H1 (cell line): ENCODE data around the gene PPM1L. TPM values are rescaled to one million over a fixed set of nuclear protein-coding genes. Genes with fewer than 3 reads are reported as not detected.

Experiments
- CTCF ChIA-PET: fragments of 300-600 bp; sonication (Branson Sonifier 250); formaldehyde crosslinking; loops from one replicate; lab custom pipeline; 2021; ENCODE audit not compliant: partially characterized antibody; lab: Charles Lee
- POLR2A ChIA-PET: fragments of 300-600 bp; sonication (Branson Sonifier 250); formaldehyde crosslinking; loops from one replicate; lab custom pipeline; 2021; ENCODE audit warnings: inconsistent platforms; ENCODE audit not compliant: partially characterized antibody; lab: Charles Lee
- DNase-seq, 2 experiments: peaks; one replicate each; pipeline versions ENCODE4 v3.0.0 to v3.0.0-alpha.2; 2010 to 2022; ENCODE audit warnings: low spot score in 2 of 2, low read depth in 1 of 2, mixed read lengths in 1 of 2
- FAIRE-seq: peaks from 2 replicates; lab custom pipeline; 2011; peaks lifted over from hg19 to GRCh38; lab: Jason Lieb, UNC
- H2AFZ ChIP-seq: 2 replicates; pipeline ENCODE4 v1.8.1; 2012; ENCODE audit warnings: low read length, inconsistent platforms
- H2AK5ac ChIP-seq: 2 replicates; pipeline ENCODE4 v1.6.1; 2013; ENCODE audit warnings: low read depth, low read length
- H2BK120ac ChIP-seq: replicated peaks from 2 replicates; pipeline ENCODE3; 2013; ENCODE audit warnings: low read depth, low read length, inconsistent platforms
- H2BK12ac ChIP-seq: 2 replicates; pipeline ENCODE4 v1.6.1; 2013; ENCODE audit warnings: low read depth, low read length
- H2BK15ac ChIP-seq: 2 replicates; pipeline ENCODE4 v1.6.1; 2013; ENCODE audit warnings: low read length
- H2BK20ac ChIP-seq: 2 replicates; pipeline ENCODE4 v1.6.1; 2013; ENCODE audit warnings: low read length
- H2BK5ac ChIP-seq: 2 replicates; pipeline ENCODE4 v1.6.1; 2013; ENCODE audit warnings: low read depth, low read length
- H3K14ac ChIP-seq: 2 replicates; pipeline ENCODE4 v1.6.1; 2013; ENCODE audit warnings: inconsistent platforms; ENCODE audit not compliant: insufficient read length
- H3K18ac ChIP-seq: 2 replicates; pipeline ENCODE4 v1.6.1; 2013; ENCODE audit warnings: low read length; ENCODE audit errors: extremely low read depth
- H3K23ac ChIP-seq: 2 replicates; pipeline ENCODE4 v1.6.1; 2013; ENCODE audit warnings: inconsistent platforms; ENCODE audit not compliant: insufficient read length
- H3K23me2 ChIP-seq: 2 replicates; pipeline ENCODE4 v1.6.1; 2013; ENCODE audit warnings: low read depth, low read length
- H3K27ac ChIP-seq: 2 replicates; pipeline ENCODE4 v1.6.1; 2011; ENCODE audit warnings: low read depth, low read length, inconsistent platforms
- H3K27me3 ChIP-seq, 4 experiments: replicated peaks in 1 of 4; 1 replicate in 1 of 4; 2 replicates in 3 of 4; pipeline versions ENCODE4 v1.6.1 to v1.8.1; 2011 to 2013; ENCODE audit warnings: low read length in 3 of 4, mild to moderate bottlenecking in 3 of 4, inconsistent platforms in 2 of 4, mixed read lengths in 2 of 4, moderate library complexity in 1 of 4; ENCODE audit not compliant: control insufficient read depth in 3 of 4, insufficient read depth in 3 of 4; ENCODE audit errors: extremely low read depth in 1 of 4
- H3K36me3 ChIP-seq, 4 experiments: 2 replicates each; pipeline versions ENCODE4 v1.6.1 to v1.8.1; 2011 to 2013; ENCODE audit warnings: mild to moderate bottlenecking in 4 of 4, low read length in 3 of 4, moderate library complexity in 2 of 4, control low read depth in 1 of 4, inconsistent platforms in 1 of 4; ENCODE audit not compliant: insufficient read depth in 4 of 4, control insufficient read depth in 2 of 4
- H3K4ac ChIP-seq: replicated peaks from 2 replicates; pipeline ENCODE3; 2013; ENCODE audit warnings: low read length, low read depth, mixed read lengths, inconsistent platforms; ENCODE audit not compliant: insufficient read length
- H3K4me1 ChIP-seq, 4 experiments: replicated peaks in 1 of 4; 1 replicate in 1 of 4; 2 replicates in 3 of 4; pipeline versions ENCODE4 v1.6.1 to v1.8.1; 2011 to 2013; ENCODE audit warnings: low read length in 3 of 4, inconsistent platforms in 2 of 4, mixed read lengths in 1 of 4; ENCODE audit not compliant: insufficient read depth in 4 of 4, control insufficient read depth in 3 of 4
- H3K4me2 ChIP-seq, 2 experiments: 2 replicates each; pipeline versions ENCODE4 v1.6.1 to v1.8.1; 2011 to 2013; ENCODE audit warnings: low read depth in 2 of 2, low read length in 2 of 2, control low read depth in 1 of 2, inconsistent platforms in 1 of 2, mild to moderate bottlenecking in 1 of 2; ENCODE audit not compliant: insufficient read depth in 1 of 2
- H3K4me3 ChIP-seq, 4 experiments: fragments of 200-600, 300-600 bp in 1 of 4; sonication (generic), shearing (Covaris generic), sonication (Bioruptor Twin) in 1 of 4; 2 replicates each; pipeline versions ENCODE4 v1.5.1 to v1.8.1; 2011 to 2016; ENCODE audit warnings: low read length in 4 of 4, low read depth in 3 of 4, control low read depth in 2 of 4, inconsistent platforms in 2 of 4, mild to moderate bottlenecking in 2 of 4, mixed read lengths in 1 of 4, moderate library complexity in 1 of 4; ENCODE audit not compliant: insufficient read depth in 2 of 4; ENCODE audit errors: extremely low read depth in 1 of 4
- H3K56ac ChIP-seq: replicated peaks from 2 replicates; pipeline ENCODE3; 2013; ENCODE audit warnings: low read depth, mild to moderate bottlenecking, mixed read lengths, low read length, inconsistent platforms; ENCODE audit not compliant: insufficient read length
- H3K79me1 ChIP-seq: 2 replicates; pipeline ENCODE4 v1.6.1; 2013; ENCODE audit warnings: low read depth, low read length, control low read depth
- H3K79me2 ChIP-seq, 2 experiments: 2 replicates each; pipeline versions ENCODE4 v1.6.1 to v1.8.1; 2012 to 2013; ENCODE audit warnings: low read length in 2 of 2, mild to moderate bottlenecking in 2 of 2, inconsistent platforms in 1 of 2; ENCODE audit not compliant: insufficient read depth in 2 of 2, control insufficient read depth in 1 of 2
- H3K9ac ChIP-seq, 4 experiments: replicated peaks in 1 of 4; 1 replicate in 1 of 4; 2 replicates in 3 of 4; pipeline versions ENCODE4 v1.6.1 to v1.8.1; 2011 to 2013; ENCODE audit warnings: low read depth in 3 of 4, low read length in 3 of 4, control low read depth in 2 of 4, mild to moderate bottlenecking in 2 of 4, moderate library complexity in 2 of 4, inconsistent platforms in 1 of 4; ENCODE audit errors: extremely low read depth in 1 of 4
- H3K9me3 ChIP-seq, 2 experiments: 2 replicates each; pipeline versions ENCODE4 v1.6.1 to v1.8.1; 2012 to 2013; ENCODE audit warnings: mild to moderate bottlenecking in 2 of 2, moderate library complexity in 2 of 2, control low read depth in 1 of 2, inconsistent platforms in 1 of 2, low read depth in 1 of 2, low read length in 1 of 2, mixed read lengths in 1 of 2; ENCODE audit not compliant: insufficient read depth in 2 of 2
- H4K20me1 ChIP-seq, 2 experiments: replicated peaks in 1 of 2; 2 replicates each; pipeline versions ENCODE3 to v1.8.1; 2011 to 2013; ENCODE audit warnings: inconsistent platforms in 2 of 2, low read length in 2 of 2, mild to moderate bottlenecking in 1 of 2; ENCODE audit not compliant: insufficient read depth in 2 of 2, control insufficient read depth in 1 of 2
- H4K5ac ChIP-seq: 2 replicates; pipeline ENCODE4 v1.6.1; 2013; ENCODE audit warnings: low read length, low read depth, mixed read lengths, inconsistent platforms; ENCODE audit not compliant: insufficient read length
- H4K8ac ChIP-seq: 2 replicates; pipeline ENCODE4 v1.8.0; 2013; ENCODE audit warnings: mild to moderate bottlenecking, moderate library complexity, low read length, inconsistent platforms; ENCODE audit not compliant: insufficient read depth; ENCODE audit errors: extremely low read depth
- H4K91ac ChIP-seq: replicated peaks from 2 replicates; pipeline ENCODE3; 2013; ENCODE audit warnings: low read length, mixed read lengths, inconsistent platforms; ENCODE audit not compliant: insufficient read length
- BRCA1 ChIP-seq: IDR thresholded peaks from 2 replicates; pipeline ENCODE4 v1.6.1; 2012; ENCODE audit warnings: low read depth, low read length, improper control_type of control experiment
- CTBP2 ChIP-seq: IDR thresholded peaks from 2 replicates; pipeline ENCODE4 v1.7.0; 2011; ENCODE audit warnings: borderline replicate concordance, mild to moderate bottlenecking, moderate library complexity, mixed read lengths, low read length; ENCODE audit not compliant: insufficient read depth, insufficient read length
- SP1 ChIP-seq: IDR thresholded peaks from 2 replicates; pipeline ENCODE4 v1.6.1; 2011; ENCODE audit warnings: low read depth, low read length
- SP2 ChIP-seq: IDR thresholded peaks from 2 replicates; pipeline ENCODE4 v1.6.1; 2012; ENCODE audit warnings: mild to moderate bottlenecking, low read length, inconsistent platforms
- TCF12 ChIP-seq: IDR thresholded peaks from 2 replicates; pipeline ENCODE4 v1.6.1; 2011; ENCODE audit warnings: low read depth, mild to moderate bottlenecking, low read length
- WGBS, 2 experiments: shearing (Covaris generic) in 1 of 2; methylation state at CpG; one replicate each; pipeline versions ENCODE4 v1.1.6 to v1.1.7; 2013 to 2015; ENCODE audit warnings: low lambda C conversion rate in 2 of 2, mixed read lengths in 2 of 2, inconsistent platforms in 1 of 2, low coverage in 1 of 2, missing lambda C conversion rate in 1 of 2; ENCODE audit not compliant: insufficient replicate concordance in 2 of 2, insufficient coverage in 1 of 2, insufficient read length in 1 of 2; ENCODE audit errors: extremely low coverage in 1 of 2, missing lambda C conversion rate in 1 of 2; 5-methylcytosine and 5-hydroxymethylcytosine counted together
- polyA plus RNA-seq, 7 experiments: library from polyadenylated mRNA; depleted of rRNA in 3 of 7; stranded (reverse) in 5 of 7; unstranded in 2 of 7; fragments of >200 nt in 5 of 7; fragments of 200-250 nt in 2 of 7; gene quantifications; 1 replicate in 5 of 7; 2 replicates in 1 of 7; 4 replicates in 1 of 7; pipeline versions ENCODE4 v1.2.1 to v1.2.3, GENCODE V29; 2011 to 2013; ENCODE audit warnings: missing spikeins in 2 of 7, mixed read lengths in 2 of 7
- total RNA-seq: library from RNA; stranded (reverse); fragmentation: NEBNext Ultra II Directional; extraction: Animal tissue kit (Norgen Biotek cat#: 25700); gene quantifications from 2 replicates; pipeline ENCODE4 v1.2.1, GENCODE V29; 2021

The PPM1L gene
- total and polyA plus RNA-seq, 2 of the 8 experiments (the other 6 are each of a cell fraction or from before 2014, with no cell fraction given): 2.8 to 18.1 TPM

DNA sequence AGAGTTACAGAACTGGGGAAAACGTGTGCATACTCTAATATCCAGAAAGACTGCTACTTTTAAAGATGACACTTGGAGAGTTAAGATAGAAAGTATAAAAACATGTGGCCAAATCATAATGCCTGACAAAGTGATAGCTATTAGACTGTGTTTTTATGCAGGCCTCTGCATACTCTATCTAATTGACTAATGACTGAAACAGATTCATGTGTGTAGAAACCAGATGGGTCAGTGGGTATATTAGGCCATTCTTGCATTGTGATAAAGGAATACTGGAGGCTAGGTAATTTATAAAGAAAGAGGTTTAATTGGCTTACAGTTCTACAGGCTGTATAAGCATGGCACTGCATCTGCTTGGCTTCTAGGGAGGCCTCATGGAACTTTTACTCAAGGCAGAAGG, 71.5 kb downstream of the PPM1L start:
- Histone ChIP-seq H3K36me3 (no peaks in the 10 kb centered on the region), H3K4me2 (no peak overlapping the region), H3K27ac (no peak overlapping the region), H3K79me1 (no peaks in the 10 kb centered on the region), H3K56ac (no peak overlapping the region), H3K27me3 (no peaks in the 10 kb centered on the region), H3K23ac (no peak overlapping the region), H3K9me3 (no peaks in the 10 kb centered on the region), H3K23me2 (no peaks in the 10 kb centered on the region; the same call in 1 of the 2 replicates), H3K4ac (no peak overlapping the region), H4K20me1 (no peaks in the 10 kb centered on the region), H4K91ac (no peak overlapping the region), H2BK15ac (no peak overlapping the region), H2BK120ac (no peak overlapping the region), H3K14ac (no peak overlapping the region), H4K5ac (no peak overlapping the region), H4K8ac (no peak overlapping the region), H3K79me2 (no peaks in the 10 kb centered on the region), H2BK20ac (no peak overlapping the region), H3K4me3 (no peak overlapping the region), H2BK12ac (no peak overlapping the region), H3K9ac (no peak overlapping the region), H2AFZ (no peak overlapping the region), H3K18ac (no peak overlapping the region), H3K4me1 (peaks cover 0 to 4% (median 1%) of the 10 kb centered on the region in 4 experiments; a peak in 1 of 7 replicates), H2BK5ac (no peak overlapping the region), H2AK5ac (no peak overlapping the region)
- 100% methylated on average over 1 of the region's 1 CpG; no CpG with 5 or more reads in 1 of the 2 experiments for WGBS, 2 experiments
- ChIA-PET POLR2A (no interaction called here), CTCF (interaction anchor here (1.1 kb wide), 1 partner anchor 10 kb away, joined by 3 read pairs; no protein-coding TSS in a partner anchor)
- TF ChIP-seq SP2: no peak
- no peak for TF ChIP-seq CTBP2
- TF ChIP-seq BRCA1: no peak
- TF ChIP-seq SP1: no peak
- no peak for TF ChIP-seq TCF12
- DNase-seq (no peak), FAIRE-seq (no peak)
